GM12801 (cell line): ENCODE data around the gene NOL9.

ENCODE experiments used
- TF ChIP-seq, protein P1 (sequence below): IDR thresholded peaks from one replicate; pipeline ENCODE4 v1.5.1; 2011; ENCODE audit warnings: control low read depth; ENCODE audit not compliant: insufficient read length; ENCODE audit errors: extremely low read depth

The NOL9 gene

DNA sequence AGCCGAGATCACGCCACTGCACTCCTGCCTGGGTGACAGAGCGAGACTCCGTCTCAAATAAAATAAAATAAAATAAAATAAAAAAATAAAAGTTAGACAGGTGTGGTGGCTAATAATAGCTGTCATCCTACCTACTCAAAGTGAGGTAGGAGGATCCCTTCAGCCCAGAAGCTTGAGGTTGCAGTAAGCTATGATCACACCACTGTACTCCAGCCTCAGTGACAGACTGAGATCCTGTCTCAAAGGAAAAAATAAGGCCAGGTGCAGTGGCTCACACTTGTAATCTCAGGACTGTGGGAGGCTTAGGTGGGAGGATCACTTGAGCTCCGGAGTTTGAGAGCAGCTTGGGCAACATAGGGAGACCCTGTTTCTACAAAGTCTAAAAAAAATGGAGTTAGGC is 18.0 kb downstream of the NOL9 start:
- TF ChIP-seq, protein P1, sequence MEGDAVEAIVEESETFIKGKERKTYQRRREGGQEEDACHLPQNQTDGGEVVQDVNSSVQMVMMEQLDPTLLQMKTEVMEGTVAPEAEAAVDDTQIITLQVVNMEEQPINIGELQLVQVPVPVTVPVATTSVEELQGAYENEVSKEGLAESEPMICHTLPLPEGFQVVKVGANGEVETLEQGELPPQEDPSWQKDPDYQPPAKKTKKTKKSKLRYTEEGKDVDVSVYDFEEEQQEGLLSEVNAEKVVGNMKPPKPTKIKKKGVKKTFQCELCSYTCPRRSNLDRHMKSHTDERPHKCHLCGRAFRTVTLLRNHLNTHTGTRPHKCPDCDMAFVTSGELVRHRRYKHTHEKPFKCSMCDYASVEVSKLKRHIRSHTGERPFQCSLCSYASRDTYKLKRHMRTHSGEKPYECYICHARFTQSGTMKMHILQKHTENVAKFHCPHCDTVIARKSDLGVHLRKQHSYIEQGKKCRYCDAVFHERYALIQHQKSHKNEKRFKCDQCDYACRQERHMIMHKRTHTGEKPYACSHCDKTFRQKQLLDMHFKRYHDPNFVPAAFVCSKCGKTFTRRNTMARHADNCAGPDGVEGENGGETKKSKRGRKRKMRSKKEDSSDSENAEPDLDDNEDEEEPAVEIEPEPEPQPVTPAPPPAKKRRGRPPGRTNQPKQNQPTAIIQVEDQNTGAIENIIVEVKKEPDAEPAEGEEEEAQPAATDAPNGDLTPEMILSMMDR = no peak

- TF ChIP-seq, protein P1 = no peak
These were observed 19.1 kb downstream of the NOL9 start for GRCh38 chr1:6535214-6535613.

DNA sequence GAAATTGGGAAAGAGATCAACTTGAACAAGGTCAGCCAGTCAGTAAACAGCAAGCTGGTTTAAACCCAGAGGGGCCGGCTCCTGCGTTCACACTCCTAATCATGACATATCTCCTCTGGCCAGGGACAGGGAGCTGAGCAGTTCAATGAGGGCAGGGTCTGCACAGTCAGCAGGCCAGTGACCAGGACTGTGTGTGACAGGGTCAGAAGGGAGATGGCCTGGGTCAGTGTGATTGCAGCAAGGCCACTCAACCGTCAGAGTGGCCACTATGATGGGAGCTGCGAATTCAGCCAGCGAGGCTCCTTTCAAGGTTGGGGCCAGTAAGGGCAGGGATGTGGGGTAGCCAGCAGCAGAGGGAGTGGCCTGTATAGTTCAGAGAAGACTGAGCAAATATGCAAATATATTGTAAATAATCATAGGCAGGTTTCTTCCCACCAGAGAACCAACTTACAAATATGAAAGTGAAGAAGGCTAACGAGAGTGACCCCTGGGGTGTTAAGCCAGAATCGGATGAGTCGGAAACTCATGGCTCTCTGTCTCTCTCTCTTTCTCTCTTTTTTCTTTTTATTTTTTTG is 20.0 kb downstream of the NOL9 start:
- TF ChIP-seq, protein P1 = no peak

DNA sequence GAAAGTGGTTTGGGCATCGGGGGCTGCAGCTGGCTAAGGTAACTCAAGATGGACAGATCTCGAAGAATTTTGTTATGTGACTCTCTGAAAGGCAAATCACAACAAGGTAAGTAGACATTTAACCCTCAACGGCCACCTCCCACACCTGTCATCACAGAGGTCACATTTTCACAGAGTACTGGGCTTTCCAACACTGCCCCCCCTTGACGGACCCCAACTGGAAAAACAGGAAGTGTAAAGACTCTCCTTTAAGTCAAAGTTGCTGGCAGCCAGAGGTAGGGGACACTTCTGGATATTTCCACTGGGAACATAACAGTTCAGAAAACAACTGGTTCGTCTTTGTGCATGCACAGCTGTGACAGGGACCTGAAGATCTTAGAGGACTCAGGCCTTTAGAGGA is 22.3 kb downstream of the NOL9 start:
- TF ChIP-seq, protein P1 = no peak

GRCh38 chr1:6530504-6531160 is 23.7 kb downstream of the NOL9 start:
- TF ChIP-seq, protein P1 = no peak

DNA sequence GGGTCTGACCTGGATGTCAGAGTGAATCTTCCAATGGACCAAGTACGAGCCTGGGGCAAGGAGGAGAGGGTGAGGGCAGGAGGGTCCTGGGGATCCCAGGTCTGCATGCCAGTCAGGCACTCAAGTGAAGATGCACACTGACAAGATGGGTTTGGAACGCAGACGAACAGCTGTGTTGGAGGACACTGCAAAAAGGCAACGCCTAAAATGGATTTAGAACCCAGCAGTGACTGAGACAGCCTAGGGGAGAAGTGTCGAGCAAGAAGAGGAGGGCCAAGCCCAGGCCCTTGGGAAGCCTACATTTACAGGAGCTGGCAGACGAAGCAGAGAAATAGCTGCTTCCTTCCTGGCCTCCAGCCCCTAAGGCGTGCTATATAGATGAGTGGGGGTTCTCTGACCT is 25.8 kb downstream of the NOL9 start:
- TF ChIP-seq, protein P1 = no peak

DNA sequence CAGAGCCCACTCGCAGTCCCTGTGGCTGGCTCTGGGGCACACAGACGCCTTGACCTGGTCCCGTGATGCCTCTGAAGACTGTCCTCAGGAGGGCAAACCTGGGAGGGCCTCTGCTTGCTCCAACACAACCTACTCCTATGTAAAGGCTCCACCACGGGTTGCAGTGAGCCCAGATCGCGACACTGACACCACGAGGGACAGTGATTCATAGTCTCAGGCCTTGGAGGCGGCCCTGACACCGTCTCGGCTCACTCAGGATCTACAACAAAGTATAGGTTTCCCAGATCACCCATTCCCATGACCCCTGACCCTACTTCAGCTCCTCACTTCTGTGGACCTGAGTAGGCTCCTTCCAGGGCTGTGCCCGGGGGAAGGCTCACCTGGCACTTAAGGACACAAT is 28.0 kb downstream of the NOL9 start:
- TF ChIP-seq, protein P1 = no peak
